HG03469 (cell line): ENCODE data around the gene ECE1.

ENCODE experiments used
- ATAC-seq: cut with Tn5 transposase; IDR thresholded peaks from one replicate; pipeline ENCODE4 v1.9.1; 2021; ENCODE audit warnings: mild to moderate bottlenecking, moderate library complexity, moderate number of reproducible peaks; ENCODE audit not compliant: unreplicated experiment

Gene ECE1

GRCh38 chr1:21269461-21270085, 20.7 kb downstream of the ECE1 start:
- ATAC-seq: no peak

GRCh38 chr1:21268281-21269239, 21.7 kb downstream of the ECE1 start:
- ATAC-seq: no peak

- no peak for ATAC-seq
These were observed 22.8 kb downstream of the ECE1 start for GRCh38 chr1:21267191-21268077.

- ATAC-seq: no peak
These were observed 24.0 kb downstream of the ECE1 start for GRCh38 chr1:21266119-21266774.

- no peak for ATAC-seq
These were observed 24.6 kb downstream of the ECE1 start for GRCh38 chr1:21265644-21266043.

GRCh38 chr1:21264898-21265297, 25.4 kb downstream of the ECE1 start:
- ATAC-seq: no peak

GRCh38 chr1:21263653-21264225, 26.5 kb downstream of the ECE1 start:
- no peak for ATAC-seq

- no peak for ATAC-seq
These were observed 27.2 kb downstream of the ECE1 start for GRCh38 chr1:21263052-21263429.

GRCh38 chr1:21262293-21263051, 27.8 kb downstream of the ECE1 start:
- no peak for ATAC-seq

- no peak for ATAC-seq
These were observed 28.5 kb downstream of the ECE1 start for GRCh38 chr1:21261551-21262292.

- no peak for ATAC-seq
These were observed 29.7 kb downstream of the ECE1 start for GRCh38 chr1:21260405-21261125.

GRCh38 chr1:21259316-21260076, 30.8 kb downstream of the ECE1 start:
- ATAC-seq: no peak

- ATAC-seq: no peak
These were observed 31.7 kb downstream of the ECE1 start for GRCh38 chr1:21258331-21259134.

GRCh38 chr1:21257431-21258135, 32.7 kb downstream of the ECE1 start:
- no peak for ATAC-seq

- ATAC-seq: no peak
These were observed 33.5 kb downstream of the ECE1 start for GRCh38 chr1:21256776-21257175.

- no peak for ATAC-seq
These were observed 34.3 kb downstream of the ECE1 start for GRCh38 chr1:21255943-21256320.
